NT2/D1 (cell line): Measurements from ENCODE around the gene BMPR1B.

ENCODE experiments used
- DNase-seq: peaks from one replicate; pipeline ENCODE4 v3.0.0-alpha.2; 2011; ENCODE audit warnings: low read depth, low spot score
- H3K27me3 ChIP-seq: 2 replicates; pipeline ENCODE4 v1.6.0; 2011; ENCODE audit warnings: mild to moderate bottlenecking; ENCODE audit not compliant: insufficient read length, insufficient read depth
- H3K36me3 ChIP-seq: 2 replicates; pipeline ENCODE4 v1.6.1; 2011; ENCODE audit warnings: mild to moderate bottlenecking, low read length, mixed read lengths; ENCODE audit not compliant: insufficient read depth, insufficient read length
- H3K4me1 ChIP-seq: 2 replicates; pipeline ENCODE4 v1.5.1; 2011; ENCODE audit not compliant: insufficient read depth, insufficient read length
- H3K4me3 ChIP-seq: 2 replicates; pipeline ENCODE4 v1.5.1; 2011; ENCODE audit warnings: low read depth; ENCODE audit not compliant: insufficient read length
- H3K9ac ChIP-seq: 2 replicates; pipeline ENCODE4 v1.6.0; 2011; ENCODE audit warnings: low read depth; ENCODE audit not compliant: insufficient read length
- H3K9me3 ChIP-seq: 2 replicates; pipeline ENCODE4 v1.5.1; 2011; ENCODE audit warnings: mild to moderate bottlenecking, low read length; ENCODE audit not compliant: insufficient read depth
- SUZ12 ChIP-seq: IDR thresholded peaks from 2 replicates; pipeline ENCODE4 v1.6.1; 2011; ENCODE audit not compliant: insufficient read length, insufficient read depth; ENCODE audit errors: extremely low read depth
- YY1 ChIP-seq: IDR thresholded peaks from 2 replicates; pipeline ENCODE4 v1.6.1; 2011; ENCODE audit not compliant: insufficient read length, insufficient read depth
- ZNF274 ChIP-seq: IDR thresholded peaks from 2 replicates; pipeline ENCODE4 v1.6.1; 2011; ENCODE audit warnings: mild to moderate bottlenecking, low read depth, low read length

The BMPR1B gene

GRCh38 chr4:94757192-94758140 is at the start of gene BMPR1B:
Gene BMPR1B, plus strand, starts transcription at chr4:94757955. Its CDS starts 346,470 bp downstream, at chr4:95104425.
- no peak for DNase-seq
- TF ChIP-seq SUZ12 (no peak), YY1 (no peak), ZNF274 (no peak)
- H3K4me3 ChIP-seq: peak within 1 kb of the TSS; percentile 46
- no peaks in the 10 kb centered on the region for H3K36me3 ChIP-seq
- H3K27me3 ChIP-seq: peaks cover 43% of the 10 kb centered on the region
- no peaks in the 10 kb centered on the region for H3K9me3 ChIP-seq
- peak within 1 kb of the TSS; percentile 75 for H3K9ac ChIP-seq
- no peaks in the 10 kb centered on the region for H3K4me1 ChIP-seq

- H3K36me3 ChIP-seq: no peaks in the 10 kb centered on the region
- no peak overlapping the region for H3K9ac ChIP-seq
- DNase-seq: no peak
- no peak overlapping the region for H3K4me3 ChIP-seq
- no peaks in the 10 kb centered on the region for H3K9me3 ChIP-seq
- H3K27me3 ChIP-seq: no peaks in the 10 kb centered on the region
- no peaks in the 10 kb centered on the region for H3K4me1 ChIP-seq
- TF ChIP-seq YY1: no peak
- TF ChIP-seq SUZ12: no peak
- no peak for TF ChIP-seq ZNF274
Observed at GRCh38 chr4:94711635-94712034, 46.1 kb upstream of the BMPR1B start.

DNA sequence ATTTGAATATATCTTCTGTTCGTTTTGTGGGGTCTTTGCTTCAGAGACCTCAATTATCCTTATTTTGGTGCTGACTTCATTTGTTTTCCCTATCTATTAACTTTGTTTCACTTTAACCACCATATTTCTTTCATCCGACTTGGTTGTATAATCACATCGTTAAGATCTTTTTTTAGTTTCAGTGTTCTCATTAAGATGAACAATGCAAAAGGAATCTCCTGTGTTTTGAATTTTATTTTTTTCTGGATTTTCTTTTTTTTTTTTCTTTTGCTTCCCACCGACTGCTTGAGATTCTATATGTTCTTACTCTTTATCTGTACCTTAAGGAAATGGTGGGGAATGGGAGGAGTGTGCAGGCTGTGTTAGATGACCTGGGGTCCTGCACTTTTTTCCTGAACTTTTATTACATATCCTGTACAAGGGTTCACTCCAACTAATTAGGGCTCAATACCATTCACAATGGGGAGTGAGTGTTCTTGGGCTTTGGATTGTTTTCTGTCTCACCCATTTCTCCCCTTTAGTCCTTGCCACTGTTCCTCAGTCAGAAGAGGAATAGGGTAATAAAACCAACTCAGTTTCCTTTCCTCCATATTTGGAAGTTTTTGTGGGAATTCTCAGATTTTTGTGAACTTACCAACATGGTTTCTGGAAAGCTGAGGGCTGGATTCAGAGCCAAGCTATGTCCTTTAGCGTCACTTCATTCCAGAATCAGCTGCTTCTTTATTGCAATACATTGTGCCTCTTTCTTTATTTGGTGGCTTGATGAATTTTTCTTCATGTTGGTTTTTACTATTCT is 43.2 kb upstream of the BMPR1B start:
- Histone ChIP-seq H3K36me3 (no peaks in the 10 kb centered on the region), H3K9ac (no peak overlapping the region), H3K27me3 (no peaks in the 10 kb centered on the region), H3K4me1 (no peaks in the 10 kb centered on the region), H3K4me3 (no peak overlapping the region), H3K9me3 (no peaks in the 10 kb centered on the region)
- DNase-seq: no peak
- TF ChIP-seq YY1 (no peak), ZNF274 (no peak), SUZ12 (no peak)

DNA sequence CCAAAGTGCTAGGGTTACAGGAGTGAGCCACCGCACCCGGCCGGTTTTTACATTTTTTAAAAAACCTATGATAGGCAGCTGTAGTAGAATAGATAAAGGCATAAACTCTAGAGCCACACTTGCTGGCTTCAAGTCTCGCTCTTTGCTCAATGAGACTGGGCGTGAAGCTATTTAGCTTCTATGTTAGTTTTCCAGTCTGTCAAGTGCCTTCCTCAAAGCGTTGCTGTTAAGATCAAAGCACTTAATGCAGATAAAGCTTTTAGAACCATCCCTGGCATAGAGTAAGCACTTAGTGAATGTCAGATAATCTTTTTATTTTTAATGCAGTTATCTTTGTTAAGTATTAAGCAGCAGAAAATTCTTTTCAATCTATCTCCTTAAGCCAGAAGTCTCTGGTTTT is 42.0 kb upstream of the BMPR1B start:
- Histone ChIP-seq H3K4me1 (no peaks in the 10 kb centered on the region), H3K9ac (no peak overlapping the region), H3K4me3 (no peak overlapping the region), H3K36me3 (no peaks in the 10 kb centered on the region), H3K27me3 (no peaks in the 10 kb centered on the region), H3K9me3 (no peaks in the 10 kb centered on the region)
- DNase-seq: no peak
- no peak for TF ChIP-seq SUZ12
- no peak for TF ChIP-seq YY1
- no peak for TF ChIP-seq ZNF274

DNA sequence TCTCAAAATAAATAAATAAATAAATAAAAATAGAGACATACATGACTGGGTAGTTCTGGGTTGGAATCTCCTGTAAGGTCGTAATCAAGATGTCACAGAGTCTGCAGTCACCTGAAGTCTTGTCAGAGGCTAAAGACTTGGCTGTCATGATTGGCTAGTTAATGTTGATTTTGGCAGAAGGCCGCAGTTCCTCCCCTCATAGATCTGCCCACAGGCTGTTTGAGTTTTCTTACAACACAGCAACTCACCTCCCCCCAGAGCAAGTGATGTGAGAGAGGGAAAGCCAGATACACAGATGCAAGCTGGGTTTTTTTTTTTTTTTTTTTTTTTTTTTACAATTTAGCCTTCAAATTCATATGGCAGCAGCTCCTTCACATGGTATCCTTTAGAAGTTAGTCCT is 36.4 kb upstream of the BMPR1B start:
- no peaks in the 10 kb centered on the region for H3K27me3 ChIP-seq
- no peak overlapping the region for H3K9ac ChIP-seq
- TF ChIP-seq SUZ12 (no peak), YY1 (no peak), ZNF274 (no peak)
- no peaks in the 10 kb centered on the region for H3K4me1 ChIP-seq
- H3K4me3 ChIP-seq: no peak overlapping the region
- no peaks in the 10 kb centered on the region for H3K9me3 ChIP-seq
- no peaks in the 10 kb centered on the region for H3K36me3 ChIP-seq
- no peak for DNase-seq

GRCh38 chr4:94722270-94722669 is 35.5 kb upstream of the BMPR1B start:
- H3K36me3 ChIP-seq: no peaks in the 10 kb centered on the region
- no peaks in the 10 kb centered on the region for H3K9me3 ChIP-seq
- no peaks in the 10 kb centered on the region for H3K4me1 ChIP-seq
- H3K4me3 ChIP-seq: no peak overlapping the region
- no peak overlapping the region for H3K9ac ChIP-seq
- TF ChIP-seq ZNF274 (no peak), SUZ12 (no peak), YY1 (no peak)
- no peak for DNase-seq
- H3K27me3 ChIP-seq: no peaks in the 10 kb centered on the region

DNA sequence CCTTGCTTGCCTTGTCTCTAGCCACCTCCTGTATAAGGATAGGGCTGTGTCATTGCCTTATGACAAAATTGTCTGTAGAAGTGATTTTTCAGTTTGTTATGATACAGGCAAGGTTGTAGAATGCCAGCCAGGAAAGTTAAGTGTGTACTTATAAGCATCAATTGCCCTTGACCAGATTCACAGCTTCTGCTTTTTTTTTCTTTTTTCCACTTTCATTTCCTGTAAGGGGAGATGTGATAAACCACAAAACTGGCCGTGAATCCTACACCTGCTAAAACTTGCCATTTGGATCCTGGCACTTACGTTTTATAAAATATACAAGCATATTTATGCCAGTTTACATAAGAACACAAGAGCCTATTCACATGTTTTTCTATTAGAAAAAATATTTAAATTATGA is 35.0 kb upstream of the BMPR1B start:
- no peak overlapping the region for H3K4me3 ChIP-seq
- no peaks in the 10 kb centered on the region for H3K4me1 ChIP-seq
- H3K36me3 ChIP-seq: no peaks in the 10 kb centered on the region
- no peak for TF ChIP-seq YY1
- TF ChIP-seq ZNF274: no peak
- no peaks in the 10 kb centered on the region for H3K9me3 ChIP-seq
- H3K27me3 ChIP-seq: no peaks in the 10 kb centered on the region
- no peak for DNase-seq
- H3K9ac ChIP-seq: no peak overlapping the region
